Stimulated activated CD8-positive, alpha-beta memory T cell treated with anti-CD3 and anti-CD28 coated beads, Interleukin-7, amount 100 ng/mL, for 24 hours (primary cell): ENCODE data around the gene PAXIP1.
A peak's percentile ranks its signal among the peaks of the same experiment; 100 is the strongest.

Experiments used
- DNase-seq: peaks from one replicate; pipeline ENCODE4 v3.0.0-alpha.2; 2020; ENCODE audit warnings: low read depth

PAXIP1 gene

DNA sequence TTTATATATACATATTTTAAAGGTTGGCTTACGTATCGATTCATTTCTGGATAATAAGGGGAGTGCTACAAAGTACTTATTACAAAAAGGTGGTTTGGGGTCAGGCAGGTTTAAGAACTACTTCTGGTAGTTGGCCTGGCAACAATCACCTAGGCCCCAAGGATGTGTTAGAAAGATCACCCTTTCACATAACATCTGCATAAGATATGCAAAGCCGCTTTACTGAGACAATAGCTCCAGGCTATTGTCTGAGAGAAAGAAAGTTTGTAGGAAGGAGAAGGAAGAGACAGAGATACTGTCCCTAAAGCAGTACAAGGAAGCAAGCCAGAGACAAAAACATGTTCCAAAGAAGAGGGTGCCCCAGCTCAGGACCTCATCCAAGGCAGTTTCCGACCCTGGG lies 6.2 kb downstream of the PAXIP1 start:
- DNase-seq, result no peak

DNA sequence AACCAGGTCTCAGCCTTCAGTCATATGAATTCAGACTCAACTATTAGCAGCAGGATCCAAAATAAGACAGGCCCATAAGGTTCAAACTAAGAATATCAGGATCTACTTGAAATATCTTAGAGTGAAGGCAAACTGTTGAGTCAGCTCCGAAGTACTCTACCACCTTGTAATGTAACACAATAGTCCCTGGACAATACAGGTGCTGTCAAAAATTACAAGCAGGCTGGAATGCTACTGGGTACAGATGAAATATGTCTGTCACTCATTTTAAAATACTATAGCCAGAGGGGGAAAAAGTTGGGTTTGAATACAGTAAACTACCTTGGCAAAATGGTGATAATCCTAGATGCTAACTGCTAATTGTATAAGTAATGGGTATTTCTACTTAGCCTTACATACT lies 6.8 kb downstream of the PAXIP1 start:
- DNase-seq, result no peak

DNA sequence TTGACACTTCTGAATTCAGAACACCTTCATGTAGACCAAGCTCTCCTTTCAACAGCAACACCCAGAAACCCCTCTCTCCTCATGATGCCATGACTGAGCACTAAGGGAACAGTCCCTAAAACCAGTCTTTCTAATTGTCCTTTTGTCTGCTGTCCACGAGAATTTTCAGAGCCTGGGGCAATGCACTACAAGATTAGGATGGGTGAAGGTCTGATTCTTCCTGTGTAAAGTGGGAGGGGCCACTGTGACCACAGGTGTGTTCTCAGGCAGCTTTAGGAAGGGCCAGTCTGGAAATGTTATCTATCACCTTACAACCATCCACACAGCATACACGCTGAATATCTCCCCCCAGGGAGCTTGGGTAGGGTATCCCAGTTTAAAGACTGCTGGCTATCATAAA lies 7.9 kb downstream of the PAXIP1 start:
- no peak for DNase-seq

DNA sequence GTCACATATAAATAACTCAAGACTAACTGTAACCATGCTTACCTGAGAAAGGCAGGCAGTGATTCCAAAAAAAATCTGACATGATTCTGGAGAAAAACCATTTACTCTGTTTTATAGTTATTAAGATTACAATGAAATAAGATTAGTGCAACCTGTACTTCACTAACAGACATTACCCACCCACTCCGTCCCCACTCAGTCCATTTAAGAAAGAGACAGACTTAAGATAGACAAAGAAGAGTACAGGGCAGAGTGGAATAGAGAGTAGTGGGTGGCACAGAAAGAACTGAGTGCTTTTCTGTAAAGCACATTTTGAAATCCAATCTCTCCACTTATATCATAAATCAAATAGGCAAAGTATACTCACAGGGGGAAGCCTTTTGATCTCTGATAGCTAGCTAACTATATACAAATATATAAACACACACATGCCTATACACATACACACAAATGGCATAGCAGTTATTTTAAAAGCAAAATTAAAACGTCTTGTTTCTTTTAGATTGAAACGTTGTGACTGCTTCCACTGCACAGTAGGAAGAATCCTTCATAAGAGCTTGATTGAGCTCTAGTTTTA lies 11.9 kb downstream of the PAXIP1 start:
- no peak for DNase-seq

DNA sequence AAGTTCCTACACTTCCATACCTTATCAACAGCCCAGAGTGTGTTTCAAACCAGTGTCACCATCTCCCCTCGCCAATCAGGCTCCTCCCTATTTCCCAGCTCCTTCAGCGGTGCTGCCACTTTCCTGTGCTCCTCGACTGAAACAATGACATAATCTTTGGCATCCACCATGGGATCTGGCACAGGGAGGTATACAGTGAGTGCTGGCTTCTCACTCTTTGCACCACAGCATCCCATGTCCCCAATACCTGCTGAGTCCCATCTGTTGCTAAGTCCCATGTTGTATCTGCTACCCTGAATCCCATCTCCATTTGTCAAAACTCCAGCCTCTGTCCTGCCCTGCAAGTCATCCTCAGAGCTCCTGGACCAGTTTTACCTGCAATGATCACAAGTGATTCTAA lies 15.4 kb downstream of the PAXIP1 start:
- DNase-seq, result no peak

DNA sequence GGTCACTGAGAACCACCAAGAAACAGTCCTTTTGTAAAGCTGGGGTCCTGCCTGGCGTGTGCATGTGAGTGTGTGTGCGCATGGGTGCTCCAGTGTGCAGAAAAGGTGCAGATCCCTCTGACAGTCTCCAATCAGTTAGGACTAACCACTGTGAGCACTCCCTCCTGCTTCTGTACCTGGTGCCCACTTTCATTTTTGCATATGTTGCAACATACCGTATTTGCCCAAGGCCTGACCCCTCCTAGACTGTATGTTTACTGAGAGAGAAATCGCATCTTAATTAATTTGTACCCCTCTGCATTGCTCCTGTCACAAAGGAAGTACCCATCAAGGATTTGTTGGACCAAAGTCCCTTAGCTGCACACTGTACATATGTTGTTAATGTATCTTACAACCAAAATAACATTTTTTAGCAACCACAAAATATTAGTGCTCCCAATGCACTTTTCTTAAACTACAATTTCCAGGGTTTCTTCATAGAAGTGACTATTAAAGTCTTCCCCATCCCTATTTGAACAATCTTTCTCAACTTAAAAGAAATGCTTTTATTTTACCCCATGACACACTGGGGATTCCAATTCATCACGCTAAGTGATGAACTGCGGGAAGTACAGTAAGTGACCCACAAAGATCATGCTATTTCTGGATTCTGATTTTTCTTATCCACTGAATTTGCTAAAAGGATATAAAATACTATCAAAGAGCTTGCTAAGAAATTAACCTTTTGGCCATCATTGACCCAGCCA lies 16.6 kb downstream of the PAXIP1 start:
- no peak for DNase-seq

DNA sequence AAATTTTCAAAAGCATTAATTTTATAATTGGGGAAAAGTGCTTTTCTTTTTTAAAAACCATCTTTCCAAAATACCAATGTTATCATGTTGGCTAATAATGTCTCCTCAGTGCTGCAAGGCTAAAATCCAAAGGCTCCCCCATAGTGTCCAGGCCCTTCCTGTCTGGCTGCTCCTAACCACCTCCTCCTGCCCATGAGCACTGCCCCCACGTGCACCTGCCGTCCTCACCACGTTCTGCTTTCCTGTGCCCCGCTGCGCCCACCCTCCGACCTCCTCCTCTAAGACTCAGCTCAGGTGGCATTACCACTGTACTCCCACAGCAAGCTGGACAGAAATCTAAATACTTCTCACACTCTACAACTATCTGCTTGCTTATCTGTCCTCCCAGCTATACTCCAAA lies 17.7 kb downstream of the PAXIP1 start:
- no peak for DNase-seq

DNA sequence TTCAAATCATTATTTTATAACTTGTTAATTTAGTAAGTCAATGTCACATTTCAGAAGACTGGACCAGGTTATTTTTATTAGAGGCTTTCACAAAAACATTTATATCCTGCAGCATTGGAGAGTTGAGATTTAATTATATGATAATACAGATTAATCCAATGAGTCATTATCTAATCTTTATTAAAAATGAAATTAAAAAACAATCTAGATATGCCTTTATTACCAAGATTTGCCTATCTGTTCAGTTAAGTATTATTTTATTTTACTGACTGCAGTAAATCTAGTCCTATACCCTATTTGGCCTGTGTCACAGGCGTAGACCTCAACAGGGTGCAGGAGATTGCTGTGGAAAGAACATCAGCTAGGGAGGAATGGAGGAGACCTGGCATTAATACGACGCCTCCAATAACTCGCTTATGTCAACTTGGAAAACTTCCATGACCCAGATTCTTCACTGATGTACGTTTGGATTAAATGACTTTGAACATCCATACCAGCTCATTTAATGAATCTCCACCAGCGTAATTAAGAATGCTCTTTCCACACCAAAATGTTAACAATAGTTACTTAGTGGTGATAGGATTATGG lies 18.2 kb downstream of the PAXIP1 start:
- DNase-seq, result no peak

DNA sequence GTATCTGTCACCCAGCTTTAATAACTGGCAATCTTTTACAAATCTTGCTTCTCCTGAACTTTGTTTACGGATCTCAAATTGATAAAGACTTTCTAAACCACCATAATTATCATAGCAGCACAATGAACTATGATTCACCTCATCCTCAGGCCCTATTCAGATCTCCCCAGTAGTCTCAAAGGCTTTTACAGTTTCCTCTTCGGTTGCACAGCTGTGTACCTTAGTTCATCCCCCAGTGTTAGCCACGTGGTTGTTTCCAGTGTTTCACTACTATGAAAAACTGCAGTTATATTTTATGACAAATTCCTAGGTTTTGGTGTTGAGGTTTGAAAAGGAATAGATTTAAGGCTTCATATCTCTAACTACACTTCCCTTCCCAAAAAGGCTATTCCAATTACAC lies 24.9 kb downstream of the PAXIP1 start:
- no peak for DNase-seq

DNA sequence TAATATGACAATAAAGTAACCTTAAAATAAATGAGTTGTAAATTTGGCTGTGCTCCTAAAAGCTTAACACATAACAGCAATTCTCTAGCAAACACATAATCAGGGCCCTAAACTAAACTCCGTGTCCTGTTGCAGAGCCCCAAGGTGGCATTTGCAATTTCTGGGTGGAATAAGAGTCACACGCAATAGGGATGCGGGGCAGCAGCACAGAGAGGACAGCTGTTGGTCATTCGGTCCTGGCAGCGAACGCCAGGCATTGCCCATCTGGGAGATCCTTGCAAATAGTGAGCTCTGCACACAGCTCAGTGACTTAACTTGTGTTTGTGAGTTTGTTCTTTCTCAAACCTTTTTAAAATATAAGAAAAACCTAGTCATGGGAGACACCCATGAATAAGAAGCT lies 25.7 kb downstream of the PAXIP1 start:
- no peak for DNase-seq

DNA sequence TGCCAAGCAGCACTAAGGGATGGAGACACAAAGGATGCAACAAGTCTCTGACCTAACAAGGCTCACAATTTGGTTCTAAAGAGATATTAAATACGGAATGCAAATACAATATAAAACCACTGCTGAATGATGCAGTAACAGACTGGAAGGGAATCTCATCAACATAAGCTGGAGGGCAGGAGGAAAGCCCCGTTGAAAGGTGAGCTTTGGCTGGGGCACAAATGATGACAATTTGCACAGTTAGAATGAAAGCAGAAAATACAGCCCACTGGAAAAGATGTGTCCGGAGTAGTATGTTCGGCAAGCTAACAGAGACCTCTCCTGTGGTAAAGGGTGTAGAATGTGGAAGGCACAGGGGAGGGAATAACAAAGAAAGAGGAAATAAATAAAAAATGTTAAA lies 26.1 kb downstream of the PAXIP1 start:
- no peak for DNase-seq

DNA sequence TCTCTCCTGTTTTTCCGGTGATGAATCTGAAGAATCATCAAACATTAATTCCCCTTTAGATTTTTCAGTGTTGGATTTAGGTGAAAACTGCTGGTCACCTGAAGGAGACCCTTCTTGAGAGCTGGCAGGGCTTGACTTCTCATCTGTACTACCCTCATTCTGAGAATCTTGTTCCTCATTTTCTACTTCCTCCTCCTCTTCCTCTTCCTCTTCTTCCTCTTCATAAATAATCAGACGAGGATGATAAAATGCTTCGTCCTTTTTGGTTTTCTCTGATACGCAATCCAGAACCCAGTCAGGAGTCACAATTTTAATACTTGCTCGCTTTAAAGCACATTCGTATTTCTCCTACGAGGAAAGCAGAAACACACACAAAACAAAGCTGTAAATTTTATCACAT lies 26.9 kb downstream of the PAXIP1 start:
- DNase-seq, result no peak

DNA sequence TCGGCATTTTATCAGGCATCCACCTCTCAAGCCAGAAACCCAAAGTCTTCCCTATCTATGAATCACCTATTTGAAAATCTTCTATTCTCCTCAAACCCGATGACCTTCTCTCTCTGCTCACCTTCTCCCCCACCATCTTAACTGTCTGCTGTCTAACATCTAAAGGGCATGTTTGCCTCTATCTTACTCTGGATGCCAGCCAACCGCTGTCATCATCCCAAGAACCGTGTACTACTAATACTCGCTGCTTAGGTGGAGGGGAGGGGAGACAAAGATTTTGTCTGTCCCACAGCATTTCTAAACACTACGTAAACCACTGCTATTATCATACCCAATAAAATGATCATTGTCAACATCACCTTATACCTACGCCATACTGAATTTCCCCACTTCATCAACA lies 29.5 kb downstream of the PAXIP1 start:
- DNase-seq, result no peak

DNA sequence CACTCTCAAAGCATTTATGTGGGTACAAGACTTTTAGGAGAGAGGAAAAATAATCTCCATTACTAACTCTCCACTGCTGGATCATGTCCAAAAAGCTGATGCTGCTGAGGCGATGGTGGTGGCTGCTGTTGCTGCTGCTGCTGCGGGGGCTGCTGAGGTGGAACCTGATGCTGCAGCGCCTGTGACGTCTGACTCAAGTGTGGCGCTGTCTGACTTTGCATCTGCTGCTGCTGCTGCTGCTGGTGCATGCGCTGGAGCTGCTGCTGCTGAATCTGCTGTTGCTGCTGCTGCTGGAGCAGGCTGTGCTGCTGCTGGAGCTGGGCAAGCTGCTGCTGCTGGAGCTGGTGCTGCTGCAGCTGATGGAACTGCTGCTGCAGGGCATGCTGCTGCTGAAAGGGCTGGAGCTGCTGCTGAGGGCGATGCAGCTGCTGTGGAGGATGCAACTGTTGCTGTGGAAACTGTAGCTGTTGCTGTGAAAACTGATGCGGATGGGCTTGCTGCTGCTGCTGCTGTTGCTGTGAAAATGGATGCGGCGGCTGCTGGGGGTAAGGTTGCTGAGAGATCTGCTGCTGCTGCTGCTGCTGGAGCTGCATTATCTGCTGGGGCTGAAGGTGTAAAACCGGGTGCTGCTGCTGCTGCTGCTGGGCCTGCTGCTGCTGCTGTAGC lies 34.5 kb downstream of the PAXIP1 start:
- no peak for DNase-seq

DNA sequence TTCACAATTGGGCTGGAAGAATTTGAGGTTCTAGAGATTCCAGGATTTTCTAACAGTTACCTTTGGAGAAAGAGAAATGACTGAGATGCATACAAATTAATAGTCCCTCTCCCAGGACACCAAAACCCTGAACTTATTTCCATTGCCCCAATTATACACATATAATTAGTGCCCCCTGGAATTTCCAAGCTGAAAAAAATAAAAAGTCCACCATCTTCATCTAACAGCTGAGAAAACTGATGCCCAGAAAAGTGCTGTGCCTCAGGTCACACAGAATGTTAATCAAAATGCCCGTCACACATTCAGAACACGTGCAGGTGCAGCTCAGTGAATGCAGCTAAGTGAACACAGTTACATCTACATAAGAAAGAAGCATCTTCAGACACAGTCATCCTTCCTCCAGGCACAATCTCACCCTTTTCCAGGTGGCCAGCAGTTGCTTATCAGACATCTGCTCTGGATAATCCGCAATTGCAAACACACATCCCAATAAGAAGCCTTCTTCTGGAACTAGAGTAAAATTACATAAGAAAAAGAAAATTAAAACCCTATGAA lies 35.4 kb downstream of the PAXIP1 start:
- no peak for DNase-seq

DNA sequence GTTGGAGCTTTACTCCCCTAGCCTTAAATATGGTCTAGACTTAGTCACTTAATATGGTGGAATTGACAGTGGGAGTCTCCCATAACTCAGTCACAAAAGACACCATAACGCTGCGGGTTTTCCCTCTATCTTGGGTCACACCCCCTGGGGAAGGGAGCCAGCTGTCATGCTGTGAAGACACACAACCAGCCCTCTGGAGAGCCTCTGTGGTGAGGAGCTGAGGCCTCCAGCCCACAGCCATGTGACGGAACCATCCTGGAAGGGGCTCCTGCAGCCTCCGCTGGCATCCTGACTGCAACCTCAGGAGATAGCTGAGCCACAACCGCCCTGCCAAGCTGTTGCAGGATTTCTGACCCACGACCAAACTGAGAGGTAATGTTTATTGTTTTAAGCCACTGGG lies 37.9 kb downstream of the PAXIP1 start:
- DNase-seq, result no peak

DNA sequence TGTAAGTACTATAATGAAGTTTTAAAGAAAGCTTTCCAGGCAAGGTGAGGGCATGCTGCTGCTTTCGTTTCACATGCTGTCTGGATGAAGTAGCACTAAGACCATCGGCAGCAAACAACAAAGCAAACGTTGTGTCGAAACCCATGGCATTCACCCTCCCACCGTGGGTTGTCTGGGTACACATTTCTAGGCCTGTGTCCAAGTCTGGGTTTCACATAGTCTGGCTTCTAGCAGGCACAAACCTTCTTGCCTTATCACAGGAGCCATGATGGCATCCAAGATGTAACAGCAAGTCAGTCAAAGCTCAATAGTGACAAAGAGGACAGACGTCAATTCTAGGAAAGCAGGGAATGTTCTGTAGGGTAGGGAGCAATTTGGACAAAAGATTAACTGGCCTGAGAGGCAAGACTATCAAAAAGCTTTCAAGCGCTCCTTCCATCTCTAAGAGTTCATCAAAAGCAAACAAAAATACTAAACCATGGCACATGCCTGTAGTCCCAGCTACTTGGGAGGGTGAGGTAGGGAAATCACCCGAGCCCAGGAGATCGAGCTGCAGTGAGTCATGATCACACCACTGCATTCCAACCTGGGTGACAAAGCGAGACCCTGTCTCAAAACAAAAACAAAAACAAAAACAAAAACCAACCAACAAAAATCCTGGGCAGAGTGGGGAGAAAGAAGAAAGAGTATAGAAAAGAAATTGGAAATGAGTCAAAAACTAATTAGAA lies 42.7 kb downstream of the PAXIP1 start:
- no peak for DNase-seq

DNA sequence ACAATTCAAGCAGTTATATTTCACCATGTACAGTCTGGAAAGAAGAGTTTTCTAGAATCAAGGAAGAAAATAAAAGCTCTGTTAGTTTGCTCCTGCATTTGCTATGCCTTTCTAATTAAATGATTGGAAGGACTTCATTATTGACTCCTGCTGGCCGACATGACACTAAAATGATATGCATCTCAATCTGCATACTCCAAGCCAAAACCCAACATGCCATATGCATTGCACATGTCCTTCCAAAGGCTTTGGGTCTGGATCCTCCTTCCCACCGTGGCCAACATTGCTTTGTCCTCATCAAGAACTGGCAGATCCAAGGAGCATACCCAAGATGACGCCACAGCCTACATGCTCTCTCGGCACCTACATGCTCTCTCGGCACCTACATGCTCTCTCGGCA lies 46.5 kb downstream of the PAXIP1 start:
- no peak for DNase-seq

DNA sequence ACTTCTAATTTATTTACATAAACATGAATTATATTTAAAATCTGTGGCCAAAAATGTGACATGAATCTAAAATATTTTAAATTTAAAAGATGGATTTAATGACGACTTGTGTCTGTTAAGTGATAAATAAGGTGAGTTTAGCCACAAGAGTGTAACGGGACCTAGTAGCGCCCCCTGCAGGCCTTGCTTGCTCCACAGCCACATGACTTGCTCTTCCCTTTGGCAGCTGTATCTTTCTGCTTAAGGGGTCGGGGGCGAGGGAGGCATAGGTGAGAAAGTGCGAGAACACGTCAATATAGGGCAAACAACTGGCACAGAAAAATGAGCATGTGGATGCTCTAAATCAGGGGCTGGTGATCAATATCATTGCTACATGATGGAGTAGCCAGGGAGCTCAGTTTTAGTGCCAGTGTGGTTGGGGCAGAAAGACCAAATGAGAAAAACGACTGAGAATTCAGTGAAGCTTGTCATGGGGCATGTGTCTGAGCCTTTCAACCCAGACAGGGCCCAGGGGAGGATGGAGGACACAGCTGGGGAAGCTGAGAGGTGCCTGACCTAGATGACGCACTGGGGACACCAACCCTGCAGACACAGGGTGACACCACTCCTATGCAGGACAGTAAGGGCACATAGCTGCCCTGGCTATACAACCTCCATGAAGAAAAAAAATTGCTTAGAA lies 49.8 kb downstream of the PAXIP1 start:
- peak; percentile 51 for DNase-seq

DNA sequence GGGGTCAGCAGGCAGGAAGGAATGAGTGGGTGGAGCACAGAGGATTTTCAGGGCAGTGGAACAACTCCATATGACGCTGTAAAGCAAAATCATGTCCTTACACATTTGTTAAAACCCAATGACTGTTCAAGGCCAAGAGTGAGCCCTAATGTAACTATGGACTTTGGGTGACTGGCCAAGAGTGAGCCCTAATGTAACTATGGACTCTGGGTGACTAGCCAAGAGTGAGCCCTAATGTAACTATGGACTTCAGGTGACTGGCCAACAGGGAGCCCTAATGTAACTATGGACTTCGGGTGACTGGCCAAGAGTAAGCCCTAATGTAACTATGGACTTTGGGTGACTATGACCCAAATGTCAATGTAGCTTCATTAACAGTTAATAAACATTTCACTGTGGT lies 52.0 kb downstream of the PAXIP1 start:
- no peak for DNase-seq

DNA sequence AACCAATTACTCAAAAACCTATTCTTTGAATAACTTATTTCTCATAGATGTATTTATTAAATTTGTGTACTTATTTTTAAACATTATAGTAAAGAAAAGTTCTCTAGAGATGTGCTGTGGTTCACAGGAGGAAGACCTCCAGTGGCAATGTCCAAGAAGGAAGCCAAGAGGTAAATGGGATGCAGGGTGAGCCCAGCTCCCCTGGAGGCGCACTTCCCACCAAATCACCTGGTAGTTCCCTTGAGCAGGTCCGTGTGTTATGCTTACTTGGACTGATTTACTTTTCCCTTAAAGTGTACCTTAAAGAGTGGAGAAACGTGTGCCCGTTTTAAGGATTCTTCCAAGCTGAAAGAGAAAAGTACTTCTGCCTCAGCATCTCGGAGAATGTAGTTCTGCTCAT lies 55.3 kb downstream of the PAXIP1 start:
- no peak for DNase-seq

DNA sequence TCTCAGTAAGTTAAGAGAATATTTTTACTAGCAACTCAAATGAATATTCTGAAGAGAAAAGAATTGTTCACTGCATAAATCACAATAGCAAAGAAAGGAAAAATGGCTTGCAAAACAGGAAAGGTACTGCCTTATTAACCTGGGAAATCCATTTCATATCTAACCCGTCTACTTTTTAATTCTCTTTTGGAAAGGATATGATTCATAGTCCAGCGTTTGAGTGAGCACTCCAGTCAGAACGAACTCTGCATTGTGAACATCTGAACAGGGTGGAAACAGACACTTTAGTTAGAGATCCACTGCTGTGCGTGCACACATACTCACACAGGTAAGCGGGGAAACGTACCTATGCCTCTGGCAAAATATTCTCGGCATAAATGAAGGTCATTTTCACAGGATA lies 56.8 kb downstream of the PAXIP1 start:
- no peak for DNase-seq
